GM21825 (cell line): Measurements from ENCODE around the gene PDCD7.
"Not testable (repeated sequence)": the region's sequence is repeated elsewhere in the genome, so short reads cannot be mapped to it uniquely, and the experiment has no call there.

ENCODE experiments used
- ATAC-seq: cut with Tn5 transposase; IDR thresholded peaks from one replicate; pipeline ENCODE4 v1.9.1; 2021; ENCODE audit warnings: mild to moderate bottlenecking, moderate library complexity; ENCODE audit not compliant: unreplicated experiment

The PDCD7 gene

GRCh38 chr15:65076486-65077290 is 56.9 kb downstream of the PDCD7 start, which contains the start of gene KBTBD13:
TSS of gene KBTBD13 (plus strand) at chr15:65076746. CDS start at chr15:65076816, 70 bp downstream.
- no peak for ATAC-seq

DNA sequence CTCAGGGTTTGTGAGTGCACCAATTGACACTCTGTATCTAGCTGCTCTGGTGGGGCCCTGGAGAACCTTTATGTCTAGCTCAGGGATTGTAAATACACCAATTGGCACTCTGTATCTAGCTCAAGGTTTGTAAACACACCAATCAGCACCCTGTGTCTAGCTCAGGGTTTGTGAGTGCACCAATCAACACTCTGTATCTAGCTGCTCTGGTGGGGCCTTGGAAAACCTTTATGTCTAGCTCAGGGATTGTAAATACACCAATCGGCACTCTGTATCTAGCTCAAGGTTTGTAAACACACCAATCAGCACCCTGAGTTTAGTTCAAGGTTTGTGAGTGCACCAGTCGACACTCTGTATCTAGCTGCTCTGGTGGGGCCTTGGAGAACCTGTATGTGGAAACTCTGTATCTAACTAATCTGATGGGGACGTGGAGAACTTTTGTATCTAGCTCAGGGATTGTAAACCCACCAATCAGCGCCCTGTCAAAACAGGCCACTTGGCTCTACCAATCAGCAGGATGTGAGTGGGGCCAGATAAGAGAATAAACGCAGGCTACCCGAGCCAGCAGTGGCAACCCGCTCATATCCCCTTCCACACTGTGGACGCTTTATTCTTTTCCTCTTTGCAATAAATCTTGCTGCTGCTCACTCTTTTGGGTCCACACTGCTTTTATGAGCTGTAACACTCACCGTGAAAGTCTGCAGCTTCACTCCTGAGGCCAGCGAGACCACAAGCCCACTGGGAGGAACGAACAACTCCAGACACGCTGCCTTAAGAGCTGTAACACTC is 57.8 kb downstream of the PDCD7 start:
- ATAC-seq = not testable (repeated sequence)

- not testable (repeated sequence) for ATAC-seq
Measured at GRCh38 chr15:65074946-65075345, 58.7 kb downstream of the PDCD7 start.

- ATAC-seq = no peak
Measured at GRCh38 chr15:65072617-65073016, 61.0 kb downstream of the PDCD7 start.

DNA sequence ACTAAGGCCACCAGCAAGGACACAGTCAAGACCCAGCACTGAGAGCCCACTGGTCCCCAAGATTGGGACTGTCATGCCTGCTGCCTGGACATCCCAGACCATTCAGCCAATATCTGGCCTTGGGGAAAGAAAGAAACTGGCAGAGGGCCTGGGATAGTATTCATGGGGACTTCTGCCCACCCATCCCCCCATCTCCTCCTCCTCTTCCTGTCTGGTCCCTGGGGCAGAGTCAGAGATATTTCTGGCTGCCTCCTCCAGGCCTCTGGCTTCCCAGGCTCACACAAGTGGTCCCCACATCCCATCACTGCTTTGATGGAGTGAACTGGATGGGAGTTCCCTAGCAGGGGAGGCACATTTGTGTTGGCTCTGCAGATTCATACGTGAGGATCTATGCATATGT is 61.6 kb downstream of the PDCD7 start:
- ATAC-seq = no peak

- no peak for ATAC-seq
Measured at GRCh38 chr15:65071381-65071811, 62.2 kb downstream of the PDCD7 start.

DNA sequence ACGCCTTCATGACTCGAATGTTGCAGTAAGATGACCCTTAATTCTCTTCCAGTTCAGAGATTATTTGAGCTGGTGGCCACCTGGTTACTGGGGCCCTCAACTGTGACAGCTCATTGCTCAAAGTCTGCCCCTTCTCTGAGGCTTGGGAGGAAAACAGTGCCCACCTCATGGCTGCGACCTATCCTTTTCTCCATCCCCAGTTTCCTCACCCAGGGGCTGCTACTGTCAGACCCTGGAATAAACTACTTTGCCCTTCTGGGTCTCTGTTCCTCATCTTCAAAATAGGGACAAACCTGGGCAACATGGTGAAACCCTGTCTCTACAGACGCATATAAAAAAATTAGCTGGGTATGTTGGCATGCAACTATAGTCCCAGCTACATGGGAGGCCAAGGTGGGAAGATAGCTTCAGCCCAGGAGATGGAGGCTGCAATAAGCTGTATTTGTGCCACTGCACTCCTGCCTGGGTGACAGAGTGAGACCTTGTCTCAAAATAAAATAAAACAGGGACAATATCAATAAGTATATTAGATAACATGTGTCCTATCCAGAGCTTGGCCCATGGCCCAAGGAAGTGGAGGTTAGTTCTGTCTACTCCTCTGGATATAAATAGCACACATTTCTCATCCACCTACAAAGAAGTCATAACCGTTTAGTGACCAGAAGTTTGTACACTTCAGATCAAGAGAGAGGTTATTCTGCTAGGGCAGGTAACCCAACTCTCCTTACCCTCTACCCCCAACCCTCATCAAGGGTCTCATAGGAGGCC is 63.6 kb downstream of the PDCD7 start:
- no peak for ATAC-seq

GRCh38 chr15:65069179-65069578 is 64.4 kb downstream of the PDCD7 start:
- ATAC-seq = no peak

DNA sequence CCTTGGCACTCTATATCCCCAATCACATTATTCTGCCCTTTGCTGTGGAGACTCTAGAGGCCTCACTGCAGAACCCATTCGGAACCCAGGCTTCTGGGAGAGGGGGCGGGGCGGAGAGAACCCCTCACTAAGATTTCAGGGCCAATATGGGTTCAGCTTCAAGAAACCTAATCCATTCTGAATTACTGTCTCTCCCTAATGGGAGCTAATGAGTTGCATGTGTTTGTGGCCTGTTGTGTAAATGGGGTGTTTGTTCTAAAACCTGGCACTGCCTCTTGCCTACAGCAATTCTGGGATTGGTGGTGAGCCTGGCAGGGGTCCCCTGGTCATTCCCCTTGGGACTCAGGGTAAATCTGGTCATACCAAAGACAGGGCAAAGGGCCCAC is 65.2 kb downstream of the PDCD7 start:
- ATAC-seq = no peak

GRCh38 chr15:65067645-65068402 is 65.8 kb downstream of the PDCD7 start, which contains the start of gene RASL12:
TSS of gene RASL12 (minus strand) at chr15:65067991. CDS start at chr15:65067835, 156 bp downstream.
- no peak for ATAC-seq
